GM12892 (cell line): Measurements from ENCODE around the gene PKN2.

ENCODE experiments used
- POLR2A ChIP-seq: IDR thresholded peaks from 2 replicates; pipeline ENCODE4 v1.6.1; 2011; ENCODE audit warnings: low read depth, low read length, control low read depth
- POLR2AphosphoS5 ChIP-seq: IDR thresholded peaks from 2 replicates; pipeline ENCODE4 v1.6.1; 2011; ENCODE audit warnings: low read depth, low read length, control low read depth

DNA sequence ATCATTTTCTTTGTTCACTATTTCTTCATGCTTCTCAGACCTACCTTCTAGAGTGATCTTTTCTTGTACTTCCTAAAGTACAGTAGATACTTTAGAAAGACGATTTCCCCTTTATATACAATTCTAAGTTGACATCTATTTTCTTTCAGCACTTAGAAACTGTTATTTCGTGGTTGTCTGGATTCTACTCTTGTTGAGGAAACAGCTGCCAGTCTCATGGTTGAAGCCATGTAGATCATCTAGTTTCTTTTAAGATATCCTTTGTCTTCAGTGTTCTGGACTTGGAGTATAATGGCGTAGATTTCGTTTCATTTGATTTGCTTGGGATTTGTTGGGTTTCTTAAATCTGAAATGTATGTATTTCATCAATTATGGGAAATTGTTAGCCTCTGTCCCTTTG is 67.6 kb downstream of the PKN2 start:
- TF ChIP-seq POLR2A (no peak), POLR2AphosphoS5 (no peak)
